Kidney (tissue), 14 donors: ENCODE measurements around the gene SKI. TPM values are rescaled to one million over a fixed set of nuclear protein-coding genes. Genes with fewer than 3 reads are reported as not detected.

Experiments used
- DNase-seq, 5 donors: peaks; one replicate each; pipeline ENCODE4 v3.0.0-alpha.2; 2013 to 2020
- FAIRE-seq: peaks from 2 replicates; lab custom pipeline; 2012; peaks lifted over from hg19 to GRCh38; lab: Jason Lieb, UNC
- H3K27ac ChIP-seq, 2 donors: one replicate each; pipeline ENCODE4 v1.7.0; 2013; ENCODE audit warnings: low read depth in 2 of 2, low read length in 2 of 2, inconsistent platforms in 1 of 2
- H3K27me3 ChIP-seq: one replicate; pipeline ENCODE4 v1.7.1; 2013; ENCODE audit warnings: low read length, inconsistent platforms; ENCODE audit not compliant: control insufficient read depth, insufficient read depth
- H3K36me3 ChIP-seq, 3 donors: one replicate each; pipeline versions ENCODE4 v1.7.0 to v1.7.1; 2013; ENCODE audit warnings: low read length in 3 of 3, control low read depth in 1 of 3, inconsistent platforms in 1 of 3; ENCODE audit not compliant: insufficient read depth in 3 of 3, control insufficient read depth in 2 of 3
- H3K4me1 ChIP-seq, 3 donors: one replicate each; pipeline versions ENCODE4 v1.7.0 to v1.7.1; 2013; ENCODE audit warnings: low read length in 3 of 3, inconsistent platforms in 1 of 3, low read depth in 1 of 3; ENCODE audit not compliant: control insufficient read depth in 2 of 3, insufficient read depth in 2 of 3
- H3K4me3 ChIP-seq, 3 donors: one replicate each; pipeline versions ENCODE4 v1.7.0 to v1.8.1; 2013; ENCODE audit warnings: low read length in 3 of 3, control low read depth in 1 of 3, inconsistent platforms in 1 of 3
- H3K9ac ChIP-seq, 3 donors: one replicate each; pipeline versions ENCODE4 v1.7.0 to v1.7.1; 2013; ENCODE audit warnings: low read length in 3 of 3, control low read depth in 1 of 3, inconsistent platforms in 1 of 3
- H3K9me3 ChIP-seq, 3 donors: one replicate each; pipeline versions ENCODE4 v1.7.0 to v1.7.1; 2013; ENCODE audit warnings: low read length in 3 of 3, control low read depth in 1 of 3, inconsistent platforms in 1 of 3; ENCODE audit not compliant: control insufficient read depth in 2 of 3, insufficient read depth in 1 of 3
- CTCF ChIP-seq: IDR thresholded peaks from 3 replicates; pipeline ENCODE4 v1.5.1; 2012; ENCODE audit warnings: mild to moderate bottlenecking, moderate library complexity, borderline replicate concordance; ENCODE audit not compliant: insufficient read depth; ENCODE audit errors: extremely low read depth
- intact Hi-C: fragments of 100-400 bp; cut with DNase I; formaldehyde crosslinking; loops from one replicate; pipeline ENCODE4 v1.11.1; 2022
- polyA plus RNA-seq: library from polyadenylated mRNA; stranded (reverse); fragments of 350-450 nt; fragmentation: Illumina TruSeq; extraction: RNeasy Lipid Tissue Mini Kit (QIAGEN cat#74804); gene quantifications from one replicate; pipeline ENCODE4 v1.2.3, GENCODE V29; 2014; ENCODE audit warnings: low read depth, low replicate concordance; ENCODE audit not compliant: insufficient read depth
- total RNA-seq: library from RNA; stranded (reverse); fragmentation: NEBNext Ultra II Directional; extraction: Animal tissue kit (Norgen Biotek cat#: 25700); gene quantifications from one replicate; pipeline ENCODE4 v1.2.1, GENCODE V29; 2021
- donor health status: control.
- donor health status: control.
- donor health status: control.
- donor health status: control.
- donor health status: control.
- donor health status: DM: yes; HTN: yes; CAD: no.
- donor health status: Normal renal cell carcinoma (clear cell type).

The SKI gene
- total and polyA plus RNA-seq, 2 donors from 2014 or later = 9.2 to 78.6 TPM

GRCh38 chr1:2307972-2308371 lies 79.9 kb downstream of the SKI start:
- H3K36me3 ChIP-seq = peaks cover 0 to 35% (median 7%) of the 10 kb centered on the region in 3 donors
- FAIRE-seq (no peak), DNase-seq (no peak)
- H3K9me3 ChIP-seq = no peaks in the 10 kb centered on the region
- H3K27me3 ChIP-seq = no peaks in the 10 kb centered on the region
- H3K4me3 ChIP-seq = no peak overlapping the region
- no peak overlapping the region for H3K9ac ChIP-seq
- peaks cover 0 to 10% (median 0%) of the 10 kb centered on the region in 3 donors for H3K4me1 ChIP-seq
- no peak overlapping the region for H3K27ac ChIP-seq
- no peak for TF ChIP-seq CTCF
- intact Hi-C loops = no loop called here

GRCh38 chr1:2308844-2309243 lies 80.7 kb downstream of the SKI start:
- no peak overlapping the region for H3K4me3 ChIP-seq
- FAIRE-seq (no peak), DNase-seq (no peak)
- no peak for TF ChIP-seq CTCF
- peaks cover 0 to 35% (median 7%) of the 10 kb centered on the region in 3 donors for H3K36me3 ChIP-seq
- no peaks in the 10 kb centered on the region for H3K27me3 ChIP-seq
- H3K4me1 ChIP-seq = peaks cover 0 to 10% (median 0%) of the 10 kb centered on the region in 3 donors
- H3K9ac ChIP-seq = no peak overlapping the region
- intact Hi-C loops = no loop called here
- no peaks in the 10 kb centered on the region for H3K9me3 ChIP-seq
- no peak overlapping the region for H3K27ac ChIP-seq

GRCh38 chr1:2310332-2311183 lies 82.4 kb downstream of the SKI start:
- H3K4me1 ChIP-seq = peaks cover 0 to 17% (median 0%) of the 10 kb centered on the region in 3 donors

More at GRCh38 chr1:2310332-2311183, 82.4 kb downstream of the SKI start:
- H3K4me3 ChIP-seq = no peak overlapping the region
- H3K36me3 ChIP-seq = peaks cover 0 to 17% (median 7%) of the 10 kb centered on the region in 3 donors
- no peak for DNase-seq
- no peak overlapping the region for H3K27ac ChIP-seq
- TF ChIP-seq CTCF = no peak
- H3K27me3 ChIP-seq = no peaks in the 10 kb centered on the region
- no peak overlapping the region for H3K9ac ChIP-seq
- FAIRE-seq = no peak
- intact Hi-C loops = loop anchor here (10.0 kb wide), 1 partner anchor 96 kb away; no protein-coding TSS in a partner anchor
- H3K9me3 ChIP-seq = no peaks in the 10 kb centered on the region
